ENCODE measurements around the gene STRN.
A peak's percentile ranks its signal among the peaks of the same experiment; 100 is the strongest.

Gene STRN

DNA sequence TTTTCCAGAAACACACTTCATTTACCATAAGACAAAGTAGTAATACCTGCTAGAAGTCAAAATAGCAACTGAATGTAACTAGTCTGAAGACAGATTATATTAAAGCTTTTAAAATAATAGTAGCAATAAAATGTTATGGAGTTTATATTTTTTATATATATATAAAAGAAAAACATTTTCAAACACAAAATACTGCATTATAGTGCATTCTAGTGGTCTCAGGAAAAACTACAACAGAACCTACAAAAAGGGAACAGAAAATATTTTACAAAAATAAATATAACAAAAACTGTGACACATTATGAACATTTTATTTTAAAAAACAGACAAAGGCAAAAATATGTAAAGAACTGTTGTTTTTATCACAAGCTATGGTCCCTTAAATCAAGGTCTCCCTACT is 48.0 kb downstream of the STRN start:
- peak; percentile 36 for TF ChIP-seq CTCF (conservative IDR thresholded peaks at IDR 0.05; ENCODE audit: low read depth, low read length)
- no peak for DNase-seq (ENCODE audit: low read depth)
- no peak overlapping the region for H3K4me3 ChIP-seq (ENCODE audit: low read length)

DNA sequence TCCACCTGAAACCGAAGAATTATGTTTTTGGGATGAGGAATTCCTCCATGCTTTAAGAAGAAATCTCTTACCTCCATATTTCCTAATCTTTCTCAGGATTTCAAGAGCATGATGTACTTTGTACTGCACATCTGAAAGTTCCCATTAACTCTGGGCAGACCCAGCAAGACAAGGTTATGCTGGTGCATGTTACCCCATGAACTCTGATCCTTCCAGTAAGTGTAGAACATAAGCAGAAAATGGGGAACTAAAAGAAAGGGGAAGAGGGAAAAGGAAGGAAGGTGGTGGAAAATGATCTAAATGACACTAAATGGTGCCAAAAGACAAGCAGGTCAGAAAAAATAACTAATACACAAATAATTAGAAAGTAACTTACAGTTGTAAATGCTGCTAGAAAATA is 50.7 kb downstream of the STRN start:
- DNase-seq (ENCODE audit: low read depth), result no peak
- TF ChIP-seq CTCF (conservative IDR thresholded peaks at IDR 0.05; ENCODE audit: low read depth, low read length), result no peak
- no peak overlapping the region for H3K4me3 ChIP-seq (ENCODE audit: low read length)

GRCh38 chr2:36912695-36913094 is 53.6 kb downstream of the STRN start:
- no peak for TF ChIP-seq CTCF (conservative IDR thresholded peaks at IDR 0.05; ENCODE audit: low read depth, low read length)
- no peak overlapping the region for H3K4me3 ChIP-seq (ENCODE audit: low read length)
- DNase-seq (ENCODE audit: low read depth), result no peak

DNA sequence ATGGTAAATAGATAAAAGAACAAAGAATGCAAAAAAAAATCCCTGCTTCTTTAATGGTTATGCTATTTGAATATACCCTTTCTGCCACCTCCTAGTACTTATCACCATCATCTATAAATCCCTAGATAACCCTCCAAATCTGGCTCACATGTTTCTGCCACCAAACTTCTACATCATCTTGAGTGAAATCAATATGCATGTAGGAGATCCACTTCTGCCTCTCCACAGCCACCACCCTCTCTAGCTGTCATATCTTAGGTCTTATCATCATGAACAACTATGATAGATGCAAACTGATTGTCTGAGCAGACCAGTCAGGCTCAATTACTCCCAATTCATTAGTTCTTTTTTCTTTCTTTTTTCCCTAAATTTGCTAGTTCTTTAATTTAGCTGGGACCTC is 55.3 kb downstream of the STRN start:
- H3K4me3 ChIP-seq (ENCODE audit: low read length), result no peak overlapping the region
- no peak for TF ChIP-seq CTCF (conservative IDR thresholded peaks at IDR 0.05; ENCODE audit: low read depth, low read length)
- no peak for DNase-seq (ENCODE audit: low read depth)

- H3K4me3 ChIP-seq (ENCODE audit: low read length), result no peak overlapping the region
- no peak for TF ChIP-seq CTCF (conservative IDR thresholded peaks at IDR 0.05; ENCODE audit: low read depth, low read length)
- no peak for DNase-seq (ENCODE audit: low read depth)
Measured at GRCh38 chr2:36906277-36906676, 60.1 kb downstream of the STRN start.

DNA sequence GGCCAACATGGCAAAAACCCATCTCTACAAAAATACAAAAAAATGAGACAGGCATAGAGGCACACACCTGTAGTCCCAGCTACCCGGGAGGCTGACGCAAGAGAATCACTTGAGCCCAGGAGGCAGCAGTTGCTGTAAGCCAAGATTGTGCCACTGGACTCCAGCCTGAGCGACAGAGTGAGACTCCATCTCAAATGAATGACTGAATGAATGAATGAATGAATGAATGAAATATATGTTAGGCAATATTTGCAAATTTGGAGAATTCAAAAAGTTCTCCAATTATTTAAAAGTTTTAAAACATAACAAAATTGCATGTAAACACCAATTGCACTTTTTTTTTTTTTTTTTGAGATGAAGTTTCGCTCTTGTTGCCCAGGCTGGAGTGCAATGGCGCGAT is 61.7 kb downstream of the STRN start:
- no peak for TF ChIP-seq CTCF (conservative IDR thresholded peaks at IDR 0.05; ENCODE audit: low read depth, low read length)
- no peak for DNase-seq (ENCODE audit: low read depth)
- no peak overlapping the region for H3K4me3 ChIP-seq (ENCODE audit: low read length)

GRCh38 chr2:36902385-36903120 is 63.8 kb downstream of the STRN start:
- DNase-seq (ENCODE audit: low read depth), result no peak
- TF ChIP-seq CTCF (conservative IDR thresholded peaks at IDR 0.05; ENCODE audit: low read depth, low read length), result no peak
- H3K4me3 ChIP-seq (ENCODE audit: low read length), result no peak overlapping the region

Measured in retinal pigment epithelial cell (primary cell).